NT2/D1 (cell line): ENCODE results near the gene BICD2.

Source experiments
- DNase-seq: peaks from one replicate; pipeline ENCODE4 v3.0.0-alpha.2; 2011; ENCODE audit warnings: low read depth, low spot score
- H3K27me3 ChIP-seq: 2 replicates; pipeline ENCODE4 v1.6.0; 2011; ENCODE audit warnings: mild to moderate bottlenecking; ENCODE audit not compliant: insufficient read length, insufficient read depth
- H3K36me3 ChIP-seq: 2 replicates; pipeline ENCODE4 v1.6.1; 2011; ENCODE audit warnings: mild to moderate bottlenecking, low read length, mixed read lengths; ENCODE audit not compliant: insufficient read depth, insufficient read length
- H3K4me1 ChIP-seq: 2 replicates; pipeline ENCODE4 v1.5.1; 2011; ENCODE audit not compliant: insufficient read depth, insufficient read length
- H3K4me3 ChIP-seq: 2 replicates; pipeline ENCODE4 v1.5.1; 2011; ENCODE audit warnings: low read depth; ENCODE audit not compliant: insufficient read length
- H3K9ac ChIP-seq: 2 replicates; pipeline ENCODE4 v1.6.0; 2011; ENCODE audit warnings: low read depth; ENCODE audit not compliant: insufficient read length
- H3K9me3 ChIP-seq: 2 replicates; pipeline ENCODE4 v1.5.1; 2011; ENCODE audit warnings: mild to moderate bottlenecking, low read length; ENCODE audit not compliant: insufficient read depth
- SUZ12 ChIP-seq: IDR thresholded peaks from 2 replicates; pipeline ENCODE4 v1.6.1; 2011; ENCODE audit not compliant: insufficient read length, insufficient read depth; ENCODE audit errors: extremely low read depth
- YY1 ChIP-seq: IDR thresholded peaks from 2 replicates; pipeline ENCODE4 v1.6.1; 2011; ENCODE audit not compliant: insufficient read length, insufficient read depth
- ZNF274 ChIP-seq: IDR thresholded peaks from 2 replicates; pipeline ENCODE4 v1.6.1; 2011; ENCODE audit warnings: mild to moderate bottlenecking, low read depth, low read length

BICD2 gene

GRCh38 chr9:92728831-92729734 is 35.5 kb downstream of the BICD2 start:
- Histone ChIP-seq H3K9me3 (no peaks in the 10 kb centered on the region), H3K36me3 (peaks cover 58% of the 10 kb centered on the region), H3K9ac (no peak overlapping the region), H3K4me1 (peaks cover 13% of the 10 kb centered on the region), H3K27me3 (no peaks in the 10 kb centered on the region), H3K4me3 (no peak overlapping the region)
- TF ChIP-seq ZNF274: no peak
- no peak for TF ChIP-seq YY1
- TF ChIP-seq SUZ12: no peak
- DNase-seq: no peak

- H3K4me1 ChIP-seq: peaks cover 13% of the 10 kb centered on the region
- H3K9ac ChIP-seq: no peak overlapping the region
- no peak for DNase-seq
- H3K4me3 ChIP-seq: no peak overlapping the region
- H3K9me3 ChIP-seq: no peaks in the 10 kb centered on the region
- TF ChIP-seq SUZ12: no peak
- no peak for TF ChIP-seq YY1
- TF ChIP-seq ZNF274: no peak
- no peaks in the 10 kb centered on the region for H3K27me3 ChIP-seq
- peaks cover 68% of the 10 kb centered on the region for H3K36me3 ChIP-seq
Observed at GRCh38 chr9:92727716-92728700, 36.6 kb downstream of the BICD2 start.

GRCh38 chr9:92726971-92727715 is 37.5 kb downstream of the BICD2 start:
- Histone ChIP-seq H3K36me3 (peaks cover 76% of the 10 kb centered on the region), H3K9ac (no peak overlapping the region), H3K4me3 (no peak overlapping the region), H3K4me1 (peaks cover 13% of the 10 kb centered on the region), H3K27me3 (no peaks in the 10 kb centered on the region), H3K9me3 (no peaks in the 10 kb centered on the region)
- DNase-seq: no peak
- TF ChIP-seq YY1: no peak
- TF ChIP-seq ZNF274: no peak
- no peak for TF ChIP-seq SUZ12

- peaks cover 13% of the 10 kb centered on the region for H3K4me1 ChIP-seq
- no peak overlapping the region for H3K4me3 ChIP-seq
- peaks cover 84% of the 10 kb centered on the region for H3K36me3 ChIP-seq
- no peaks in the 10 kb centered on the region for H3K9me3 ChIP-seq
- H3K27me3 ChIP-seq: no peaks in the 10 kb centered on the region
- no peak for DNase-seq
- TF ChIP-seq SUZ12: no peak
- TF ChIP-seq YY1: no peak
- no peak for TF ChIP-seq ZNF274
- H3K9ac ChIP-seq: no peak overlapping the region
Observed at GRCh38 chr9:92726348-92726747, 38.3 kb downstream of the BICD2 start.

- H3K9ac ChIP-seq: no peak overlapping the region
- no peak for TF ChIP-seq ZNF274
- no peaks in the 10 kb centered on the region for H3K27me3 ChIP-seq
- no peak overlapping the region for H3K4me3 ChIP-seq
- H3K9me3 ChIP-seq: no peaks in the 10 kb centered on the region
- peaks cover 89% of the 10 kb centered on the region for H3K36me3 ChIP-seq
- peaks cover 13% of the 10 kb centered on the region for H3K4me1 ChIP-seq
- no peak for DNase-seq
Observed at GRCh38 chr9:92725766-92726165, 38.9 kb downstream of the BICD2 start.

GRCh38 chr9:92725266-92725545 is 39.4 kb downstream of the BICD2 start:
- peaks cover 13% of the 10 kb centered on the region for H3K4me1 ChIP-seq
- H3K9ac ChIP-seq: no peak overlapping the region
- no peaks in the 10 kb centered on the region for H3K9me3 ChIP-seq
- no peak for DNase-seq
- H3K36me3 ChIP-seq: peaks cover 91% of the 10 kb centered on the region
- no peak for TF ChIP-seq ZNF274
- TF ChIP-seq YY1: no peak
- no peak for TF ChIP-seq SUZ12
- H3K27me3 ChIP-seq: no peaks in the 10 kb centered on the region
- H3K4me3 ChIP-seq: no peak overlapping the region
